ENCODE measurements around the gene OR52I2.

OR52I2 gene

GRCh38 chr11:4581443-4581842, at the start of gene OR52I2:
OR52I2 (plus strand) TSS chr11:4581743.
- in situ Hi-C loops (cut with HindIII; ENCODE audit: low sequenced_read_pairs), result no loop called here

GRCh38 chr11:4539603-4540219, 41.8 kb upstream of the OR52I2 start:
- in situ Hi-C loops (cut with HindIII; ENCODE audit: low sequenced_read_pairs), result no loop called here

- in situ Hi-C loops (cut with HindIII; ENCODE audit: low sequenced_read_pairs), result no loop called here
Measured at GRCh38 chr11:4541071-4541470, 40.5 kb upstream of the OR52I2 start.

GRCh38 chr11:4543561-4543960, 38.0 kb upstream of the OR52I2 start:
- in situ Hi-C loops (cut with HindIII; ENCODE audit: low sequenced_read_pairs), result no loop called here

- in situ Hi-C loops (cut with HindIII; ENCODE audit: low sequenced_read_pairs), result no loop called here
Measured at GRCh38 chr11:4544891-4545290, 36.7 kb upstream of the OR52I2 start, which contains the start of gene OR52M1. OR52M1 (plus strand) TSS chr11:4545191; CDS start chr11:4545191, 0 bp downstream.

- in situ Hi-C loops (cut with HindIII; ENCODE audit: low sequenced_read_pairs), result no loop called here
Measured at GRCh38 chr11:4546878-4547277, 34.7 kb upstream of the OR52I2 start.

GRCh38 chr11:4547416-4547815, 34.1 kb upstream of the OR52I2 start:
- in situ Hi-C loops (cut with HindIII; ENCODE audit: low sequenced_read_pairs), result no loop called here

- in situ Hi-C loops (cut with HindIII; ENCODE audit: low sequenced_read_pairs), result no loop called here
Measured at GRCh38 chr11:4551346-4551979, 30.1 kb upstream of the OR52I2 start.

GRCh38 chr11:4559527-4560440, 21.8 kb upstream of the OR52I2 start:
- in situ Hi-C loops (cut with HindIII; ENCODE audit: low sequenced_read_pairs), result no loop called here

GRCh38 chr11:4560467-4560866, 21.1 kb upstream of the OR52I2 start:
- in situ Hi-C loops (cut with HindIII; ENCODE audit: low sequenced_read_pairs), result no loop called here

GRCh38 chr11:4565371-4565770, 16.2 kb upstream of the OR52I2 start:
- in situ Hi-C loops (cut with HindIII; ENCODE audit: low sequenced_read_pairs), result no loop called here

- in situ Hi-C loops (cut with HindIII; ENCODE audit: low sequenced_read_pairs), result no loop called here
Measured at GRCh38 chr11:4569075-4569474, 12.5 kb upstream of the OR52I2 start.

GRCh38 chr11:4576880-4577279, 4.7 kb upstream of the OR52I2 start:
- in situ Hi-C loops (cut with HindIII; ENCODE audit: low sequenced_read_pairs), result no loop called here

GRCh38 chr11:4577761-4578160, 3.8 kb upstream of the OR52I2 start:
- in situ Hi-C loops (cut with HindIII; ENCODE audit: low sequenced_read_pairs), result no loop called here

- in situ Hi-C loops (cut with HindIII; ENCODE audit: low sequenced_read_pairs), result no loop called here
Measured at GRCh38 chr11:4578624-4579023, 2.9 kb upstream of the OR52I2 start.

GRCh38 chr11:4580124-4580523, 1.4 kb upstream of the OR52I2 start:
- in situ Hi-C loops (cut with HindIII; ENCODE audit: low sequenced_read_pairs), result no loop called here

GRCh38 chr11:4589017-4589416, 7.5 kb downstream of the OR52I2 start:
- in situ Hi-C loops (cut with HindIII; ENCODE audit: low sequenced_read_pairs), result no loop called here

- in situ Hi-C loops (cut with HindIII; ENCODE audit: low sequenced_read_pairs), result no loop called here
Measured at GRCh38 chr11:4593739-4594138, 12.2 kb downstream of the OR52I2 start, which contains the start of gene OR52I1. OR52I1 (plus strand) TSS chr11:4594039; CDS start chr11:4594039, 0 bp downstream.

GRCh38 chr11:4605057-4605456, 23.5 kb downstream of the OR52I2 start:
- in situ Hi-C loops (cut with HindIII; ENCODE audit: low sequenced_read_pairs), result no loop called here

- in situ Hi-C loops (cut with HindIII; ENCODE audit: low sequenced_read_pairs), result no loop called here
Measured at GRCh38 chr11:4606231-4607015, 24.9 kb downstream of the OR52I2 start.

- in situ Hi-C loops (cut with HindIII; ENCODE audit: low sequenced_read_pairs), result no loop called here
Measured at GRCh38 chr11:4607096-4607495, 25.6 kb downstream of the OR52I2 start.
